KBM-7 (cell line): ENCODE data around the gene PHLDB3.
A peak's percentile ranks its signal among the peaks of the same experiment; 100 is the strongest.

Experiments
- DNase-seq: peaks from one replicate; pipeline ENCODE4 v3.0.0-alpha.2; 2015
- in situ Hi-C: fragments of 300-500 bp; cut with MboI; formaldehyde crosslinking; loops from 2 replicates; pipeline ENCODE4 v1.14.3; 2020; ENCODE audit warnings: low sequenced_read_pairs, low pct_unique_long_range_greater_than_20kb, mixed read lengths

PHLDB3 gene

GRCh38 chr19:43503501-43504425 lies 783 bp downstream of the PHLDB3 start:
- in situ Hi-C loops, result no loop called here

GRCh38 chr19:43502419-43502976 lies 2.0 kb downstream of the PHLDB3 start:
- in situ Hi-C loops, result no loop called here

More at GRCh38 chr19:43503501-43504425, 783 bp downstream of the PHLDB3 start:
- DNase-seq, result peak; percentile 92

GRCh38 chr19:43501661-43502418 lies 2.7 kb downstream of the PHLDB3 start:
- no peak for DNase-seq
- in situ Hi-C loops, result no loop called here

More at GRCh38 chr19:43502419-43502976, 2.0 kb downstream of the PHLDB3 start:
- DNase-seq, result no peak

GRCh38 chr19:43499042-43499441 lies 5.5 kb downstream of the PHLDB3 start:
- DNase-seq, result no peak
- in situ Hi-C loops, result no loop called here

GRCh38 chr19:43498233-43498842 lies 6.2 kb downstream of the PHLDB3 start:
- in situ Hi-C loops, result no loop called here
- no peak for DNase-seq

GRCh38 chr19:43496960-43497359 lies 7.6 kb downstream of the PHLDB3 start:
- DNase-seq, result no peak
- in situ Hi-C loops, result no loop called here

- in situ Hi-C loops, result no loop called here
- no peak for DNase-seq
Observed at GRCh38 chr19:43495082-43495481, 9.5 kb downstream of the PHLDB3 start.

- in situ Hi-C loops, result no loop called here
- no peak for DNase-seq
Observed at GRCh38 chr19:43490759-43491158, 13.8 kb downstream of the PHLDB3 start.

- in situ Hi-C loops, result no loop called here
Observed at GRCh38 chr19:43489979-43490599, 14.5 kb downstream of the PHLDB3 start.

GRCh38 chr19:43489310-43489709 lies 15.2 kb downstream of the PHLDB3 start:
- DNase-seq, result peak; percentile 67
- in situ Hi-C loops, result no loop called here

More at GRCh38 chr19:43489979-43490599, 14.5 kb downstream of the PHLDB3 start:
- DNase-seq, result no peak

GRCh38 chr19:43488179-43488578 lies 16.4 kb downstream of the PHLDB3 start:
- DNase-seq, result no peak
- in situ Hi-C loops, result no loop called here

- no peak for DNase-seq
- in situ Hi-C loops, result no loop called here
Observed at GRCh38 chr19:43486412-43486811, 18.1 kb downstream of the PHLDB3 start.

- no peak for DNase-seq
- in situ Hi-C loops, result no loop called here
Observed at GRCh38 chr19:43485951-43486350, 18.6 kb downstream of the PHLDB3 start.

GRCh38 chr19:43483281-43483680 lies 21.3 kb downstream of the PHLDB3 start:
- in situ Hi-C loops, result no loop called here
- DNase-seq, result no peak

GRCh38 chr19:43482193-43482592 lies 22.4 kb downstream of the PHLDB3 start:
- in situ Hi-C loops, result no loop called here
- DNase-seq, result no peak

GRCh38 chr19:43481701-43482100 lies 22.8 kb downstream of the PHLDB3 start:
- in situ Hi-C loops, result no loop called here
- DNase-seq, result no peak

GRCh38 chr19:43480574-43480973 lies 24.0 kb downstream of the PHLDB3 start:
- in situ Hi-C loops, result no loop called here

GRCh38 chr19:43479961-43480561 lies 24.5 kb downstream of the PHLDB3 start:
- DNase-seq, result no peak
- in situ Hi-C loops, result no loop called here

More at GRCh38 chr19:43480574-43480973, 24.0 kb downstream of the PHLDB3 start:
- no peak for DNase-seq

- no peak for DNase-seq
- in situ Hi-C loops, result no loop called here
Observed at GRCh38 chr19:43479226-43479625, 25.3 kb downstream of the PHLDB3 start.
